Testis (tissue), 3 donors: ENCODE data around the gene KIRREL1. TPM values are rescaled to one million over a fixed set of nuclear protein-coding genes. Genes with fewer than 3 reads are reported as not detected.

Source experiments
- DNase-seq: peaks from one replicate; pipeline ENCODE4 v3.0.0-alpha.2; 2019
- H3K27ac ChIP-seq, 2 donors: fragments of 200-600 bp; sonication (generic); one replicate each; pipeline ENCODE4 v1.5.1; 2019
- H3K27me3 ChIP-seq: fragments of 200-600 bp; sonication (generic); one replicate; pipeline ENCODE4 v1.5.1; 2019
- H3K36me3 ChIP-seq: fragments of 200-600 bp; sonication (generic); one replicate; pipeline ENCODE4 v1.5.1; 2017; ENCODE audit warnings: low read depth; ENCODE audit errors: missing control alignments
- H3K4me1 ChIP-seq: fragments of 200-600 bp; sonication (generic); one replicate; pipeline ENCODE4 v1.5.1; 2019
- H3K4me3 ChIP-seq, 2 donors: fragments of 200-600 bp; sonication (generic); one replicate each; pipeline ENCODE4 v1.5.1; 2017 to 2019
- H3K9me3 ChIP-seq: fragments of 200-600 bp; sonication (generic); one replicate; pipeline ENCODE4 v1.5.1; 2017
- CTCF ChIP-seq, 3 experiments: fragments of 450-650 bp in 2 of 3; fragments of 200-600 bp in 1 of 3; sonication (generic) in 1 of 3; IDR thresholded peaks; one replicate each; pipeline ENCODE4 v1.5.1; 2016 to 2019; ENCODE audit warnings: antibody characterized with exemption in 3 of 3, mild to moderate bottlenecking in 2 of 3, moderate library complexity in 1 of 3
- POLR2A ChIP-seq: fragments of 450-650 bp; IDR thresholded peaks from one replicate; pipeline ENCODE4 v1.6.1; 2017; ENCODE audit warnings: antibody characterized with exemption, mild to moderate bottlenecking, moderate library complexity
- WGBS, 2 donors: methylation state at CpG; one replicate each; pipeline ENCODE4 v1.1.5; 2018; 5-methylcytosine and 5-hydroxymethylcytosine counted together
- intact Hi-C: fragments of 100-400 bp; cut with DNase I; formaldehyde crosslinking; loops from one replicate; pipeline ENCODE4 v1.15.1; 2023; ENCODE audit warnings: low total_unique reads
- polyA plus RNA-seq: library from polyadenylated mRNA; stranded (reverse); fragments of 350-450 nt; fragmentation: Illumina TruSeq; extraction: RNeasy Lipid Tissue Mini Kit (QIAGEN cat#74804); gene quantifications from one replicate; pipeline ENCODE4 v1.2.3, GENCODE V29; 2014; ENCODE audit warnings: low read depth, low replicate concordance; ENCODE audit not compliant: insufficient read depth
- total RNA-seq, 2 donors: library from RNA; depleted of rRNA; stranded (reverse); fragments of >200 nt; gene quantifications; one replicate each; pipeline ENCODE4 v1.2.3, GENCODE V29; 2016

KIRREL1 gene
- total and polyA plus RNA-seq, 3 donors from 2014 or later = 15.5 to 31.9 (median 19.9) TPM

GRCh38 chr1:158089476-158089875 lies 96.0 kb downstream of the KIRREL1 start:
- Histone ChIP-seq H3K27ac (no peak overlapping the region), H3K36me3 (no peaks in the 10 kb centered on the region), H3K4me1 (no peaks in the 10 kb centered on the region), H3K27me3 (no peaks in the 10 kb centered on the region), H3K9me3 (no peaks in the 10 kb centered on the region), H3K4me3 (no peak overlapping the region)
- intact Hi-C loops = no loop called here
- TF ChIP-seq POLR2A (no peak), CTCF (IDR thresholded peaks at IDR 0.05) (no peak)
- DNase-seq = no peak
- WGBS, 2 donors = 92 to 99% methylated on average over 11 to 15 of the region's 16 CpGs

- H3K4me3 ChIP-seq = no peak overlapping the region
- H3K4me1 ChIP-seq = no peaks in the 10 kb centered on the region
- 76 to 82% methylated on average over 9 of the region's 9 CpGs for WGBS, 2 donors
- H3K27me3 ChIP-seq = no peaks in the 10 kb centered on the region
- no peak for DNase-seq
- no peaks in the 10 kb centered on the region for H3K9me3 ChIP-seq
- H3K36me3 ChIP-seq = no peaks in the 10 kb centered on the region
- intact Hi-C loops = no loop called here
- no peak for TF ChIP-seq POLR2A
- TF ChIP-seq CTCF (IDR thresholded peaks at IDR 0.05) = no peak
- H3K27ac ChIP-seq = no peak overlapping the region
These were observed 96.6 kb downstream of the KIRREL1 start for GRCh38 chr1:158089925-158090637.

GRCh38 chr1:158093376-158093775 lies 99.9 kb downstream of the KIRREL1 start:
- intact Hi-C loops = no loop called here
- WGBS, 2 donors = 83 to 92% methylated on average over 12 to 18 of the region's 18 CpGs
- no peaks in the 10 kb centered on the region for H3K9me3 ChIP-seq
- H3K27ac ChIP-seq = no peak overlapping the region
- H3K4me3 ChIP-seq = no peak overlapping the region
- TF ChIP-seq POLR2A (no peak), CTCF (IDR thresholded peaks at IDR 0.05) (no peak)
- H3K36me3 ChIP-seq = no peaks in the 10 kb centered on the region
- no peaks in the 10 kb centered on the region for H3K27me3 ChIP-seq
- no peaks in the 10 kb centered on the region for H3K4me1 ChIP-seq
- DNase-seq = no peak

GRCh38 chr1:158094571-158094970 lies 101.1 kb downstream of the KIRREL1 start:
- intact Hi-C loops = no loop called here
- Histone ChIP-seq H3K9me3 (no peaks in the 10 kb centered on the region), H3K27me3 (no peaks in the 10 kb centered on the region), H3K4me1 (no peaks in the 10 kb centered on the region), H3K36me3 (no peaks in the 10 kb centered on the region), H3K4me3 (no peak overlapping the region), H3K27ac (no peak overlapping the region)
- 86 to 90% methylated on average over 14 of the region's 14 CpGs for WGBS, 2 donors
- TF ChIP-seq POLR2A (no peak), CTCF (IDR thresholded peaks at IDR 0.05) (no peak)
- DNase-seq = no peak
